GM19238 (cell line): ENCODE measurements around the gene RSPH10B.
"Not testable (repeated sequence)": the region's sequence is repeated elsewhere in the genome, so short reads cannot be mapped to it uniquely, and the experiment has no call there.

Source experiments
- DNase-seq: peaks from one replicate; pipeline ENCODE4 v3.0.0; 2011; ENCODE audit warnings: low spot score; ENCODE audit not compliant: insufficient read length

Gene RSPH10B

DNA sequence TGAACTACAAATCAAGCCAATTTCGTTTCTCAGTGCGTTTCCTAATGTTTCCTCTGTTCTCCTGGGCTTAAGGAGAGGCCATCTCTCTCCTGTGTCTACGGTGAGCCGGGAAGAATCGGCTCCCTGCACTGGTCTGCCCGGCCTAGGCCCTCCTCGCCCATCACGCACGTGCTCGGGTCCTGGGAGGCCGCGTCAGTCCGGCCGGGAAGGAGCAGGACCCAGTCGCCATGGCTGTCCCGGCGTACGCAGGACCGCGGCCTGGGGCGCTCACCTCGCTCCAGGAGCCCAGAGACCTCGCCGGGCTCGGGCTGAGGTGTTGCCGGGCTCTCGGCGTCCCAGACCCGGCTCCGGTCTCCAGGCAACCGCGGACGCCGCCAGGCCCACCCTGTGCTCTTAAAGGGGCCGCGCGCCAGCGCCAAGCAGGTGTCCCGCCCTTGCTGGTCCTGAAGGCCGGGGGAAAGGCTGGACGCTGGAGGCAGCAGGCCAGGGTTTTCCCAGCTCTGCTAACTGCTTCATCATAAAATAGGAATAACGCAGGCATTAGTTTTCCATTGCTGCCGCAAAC, at the start of gene RSPH10B:
TSS of gene RSPH10B (minus strand) at position 343 of the 565 bp plus-strand sequence. CDS start 3,573 bp downstream, outside the sequence.
- not testable (repeated sequence) for DNase-seq

DNA sequence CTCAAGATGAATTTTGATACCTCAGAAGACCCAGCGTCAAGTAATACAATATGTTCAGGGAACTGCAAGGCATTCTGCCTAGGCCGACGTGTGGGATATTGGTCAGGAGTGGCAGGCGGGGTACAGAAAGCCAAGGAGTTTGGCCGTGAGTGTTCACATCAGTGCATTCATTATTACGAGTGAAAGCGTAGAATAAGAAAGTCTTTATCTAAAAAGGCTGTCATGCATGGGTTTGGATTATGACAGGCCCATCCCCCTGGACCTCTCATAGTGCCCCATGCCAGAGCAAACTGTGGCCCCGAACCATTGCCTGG, 46.1 kb upstream of the RSPH10B start:
- DNase-seq, result no peak

DNA sequence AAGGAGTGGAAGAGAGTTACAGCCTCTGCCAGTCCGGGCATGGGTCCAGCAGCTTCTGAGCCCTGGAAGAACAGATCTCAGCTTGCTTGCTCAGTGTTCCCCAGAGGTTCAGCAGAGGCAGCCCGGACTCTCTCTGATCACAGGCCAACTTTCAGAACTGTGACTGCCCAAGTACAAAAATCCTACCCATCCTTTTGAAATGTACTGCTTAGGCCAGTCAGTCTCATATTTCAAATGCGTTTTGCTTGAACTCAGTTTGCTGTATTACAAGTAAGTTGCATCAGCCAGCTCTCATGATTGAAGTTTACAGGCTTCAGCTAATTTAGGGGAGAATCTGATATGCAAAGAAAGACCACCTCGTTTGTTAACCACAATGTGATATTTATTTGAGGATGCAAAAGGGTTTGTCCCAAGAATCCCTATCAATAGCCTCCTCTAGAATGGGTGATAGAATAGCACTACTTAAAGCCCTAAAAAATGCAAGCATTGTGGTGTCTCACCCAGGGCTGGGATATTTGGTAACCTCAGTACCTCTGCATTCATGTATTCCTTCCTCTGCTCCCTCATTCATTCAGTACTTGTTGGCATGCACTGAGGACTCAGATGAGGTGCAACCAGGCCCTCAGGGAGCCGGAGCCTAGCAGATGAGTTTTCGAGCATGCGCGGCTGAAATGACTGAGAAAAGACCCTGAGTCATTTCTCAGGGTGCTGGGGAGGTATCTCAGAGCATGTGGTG, 45.6 kb upstream of the RSPH10B start:
- DNase-seq, result no peak

DNA sequence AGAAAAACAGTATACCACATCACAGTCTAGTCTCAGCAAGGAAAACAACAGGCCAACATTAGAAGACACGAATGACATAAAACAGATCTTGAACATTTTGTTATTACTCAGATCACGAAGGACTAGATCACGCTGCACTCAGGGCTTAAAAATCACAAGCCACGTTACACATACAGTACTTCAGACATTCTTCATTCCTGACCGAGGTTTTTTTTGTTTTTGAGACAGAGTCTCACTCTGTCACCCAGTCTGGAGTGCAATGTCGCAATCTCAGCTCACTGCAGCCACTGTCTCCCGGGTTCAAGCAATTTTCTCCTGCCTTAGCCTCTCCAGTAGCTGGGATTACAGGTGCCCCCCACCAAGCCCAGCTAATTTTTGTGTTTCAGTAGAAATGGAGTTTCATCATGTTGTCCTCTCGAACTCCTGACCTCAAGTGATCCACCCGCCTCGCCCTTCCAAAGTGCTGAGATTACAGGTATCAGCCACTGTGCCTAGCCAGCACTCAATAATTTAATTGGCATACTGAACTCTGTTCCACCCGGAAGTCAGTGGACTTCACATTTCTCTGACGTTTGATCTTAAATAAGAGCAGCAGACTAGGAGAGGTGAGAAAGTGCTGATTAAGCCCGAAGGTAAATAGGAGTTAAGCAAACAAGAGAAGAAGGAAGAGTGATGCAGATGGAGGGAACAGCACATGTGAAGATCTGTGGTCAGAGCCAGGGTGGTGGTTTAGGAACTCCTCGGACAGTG, 42.0 kb upstream of the RSPH10B start:
- no peak for DNase-seq

DNA sequence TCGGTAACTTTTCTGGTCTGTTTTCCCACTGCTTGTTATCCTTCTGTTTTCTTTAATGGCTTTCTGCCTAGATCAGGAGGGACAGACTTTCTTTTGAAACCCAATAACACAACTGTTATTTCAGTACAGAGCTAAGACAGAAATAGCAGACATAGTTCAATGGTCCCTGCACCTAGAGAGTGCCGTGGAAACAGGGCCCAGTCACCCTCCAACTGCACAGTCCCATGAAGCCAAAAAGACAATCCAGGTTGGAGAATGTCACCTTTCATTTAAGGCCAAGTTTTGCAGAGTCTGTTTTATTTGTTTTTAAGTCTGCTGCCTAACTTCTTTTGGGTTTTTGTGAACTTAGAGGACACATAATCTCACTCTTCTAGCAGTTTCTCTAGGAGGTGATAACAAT, 41.1 kb upstream of the RSPH10B start:
- DNase-seq, result no peak

DNA sequence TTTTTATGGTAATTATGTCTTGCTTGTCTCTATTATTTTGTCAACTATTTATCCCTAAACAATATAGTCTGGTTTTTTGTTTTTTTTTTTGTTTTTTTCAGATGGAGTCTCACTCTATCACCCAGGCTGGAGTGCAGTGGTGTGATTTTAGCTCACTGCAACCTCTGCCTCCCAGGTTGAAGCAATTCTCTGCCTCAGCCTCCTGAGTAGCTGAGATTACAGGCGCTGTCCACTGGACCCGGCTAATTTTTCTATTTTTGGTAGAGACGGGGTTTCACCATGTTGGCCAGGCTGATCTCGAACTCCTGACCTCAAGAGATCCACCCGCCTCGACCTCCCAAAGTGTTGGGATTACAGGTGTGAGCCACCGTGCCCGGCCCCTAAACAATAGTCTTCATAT, 39.9 kb upstream of the RSPH10B start:
- not testable (repeated sequence) for DNase-seq

DNA sequence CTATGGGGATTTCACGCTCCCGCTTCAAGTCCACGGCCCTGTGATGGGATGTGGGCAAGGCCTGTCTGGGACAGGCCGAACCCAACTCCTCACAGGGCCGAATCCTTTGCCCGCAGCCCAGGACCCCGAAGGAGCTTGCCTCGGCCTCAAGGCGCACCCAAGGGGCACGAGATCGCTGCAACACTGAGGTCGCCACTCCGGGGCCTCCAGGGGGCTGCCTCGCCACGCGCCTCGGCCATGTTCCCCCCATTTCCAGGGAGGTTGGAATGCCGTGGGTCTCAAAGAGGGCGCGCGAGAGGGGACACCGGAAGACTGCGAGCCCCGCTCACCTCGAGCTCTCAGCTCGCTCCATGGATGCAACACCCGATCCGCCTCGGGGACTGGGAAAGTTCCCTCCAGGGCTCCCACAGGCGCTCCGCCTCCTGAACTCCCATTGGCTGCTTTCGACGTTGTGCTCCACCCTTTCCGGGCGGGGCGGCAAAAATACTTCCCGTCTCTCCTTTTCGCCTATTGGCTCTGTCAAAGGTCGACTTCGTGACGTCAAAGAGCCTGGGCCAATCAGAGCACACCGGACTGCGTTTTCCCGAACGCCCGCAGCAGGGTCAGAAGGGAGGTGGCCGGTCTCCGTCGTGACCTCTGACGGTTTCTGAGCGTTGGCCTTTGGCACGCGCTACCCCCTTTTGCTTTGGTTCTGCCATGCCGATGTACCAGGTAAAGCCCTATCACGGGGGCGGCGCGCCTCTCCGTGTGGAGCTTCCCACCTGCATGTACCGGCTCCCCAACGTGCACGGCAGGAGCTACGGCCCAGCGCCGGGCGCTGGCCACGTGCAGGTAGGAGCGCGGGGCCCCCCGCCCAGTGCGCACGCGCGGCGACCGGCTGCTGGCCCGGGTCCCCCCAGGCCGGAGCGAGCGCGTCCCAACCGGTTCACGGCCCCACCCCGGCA, 38.5 kb upstream of the RSPH10B start, which contains the start of the genes AIMP2 and PMS2:
TSS of gene AIMP2 (plus strand) at position 605 of the 944 bp plus-strand sequence. CDS start at position 697, 92 bp downstream.
TSS of gene PMS2 (minus strand) at position 382 of the 944 bp plus-strand sequence. CDS start at position 352, 30 bp downstream.
- peak; percentile 87 for DNase-seq

DNA sequence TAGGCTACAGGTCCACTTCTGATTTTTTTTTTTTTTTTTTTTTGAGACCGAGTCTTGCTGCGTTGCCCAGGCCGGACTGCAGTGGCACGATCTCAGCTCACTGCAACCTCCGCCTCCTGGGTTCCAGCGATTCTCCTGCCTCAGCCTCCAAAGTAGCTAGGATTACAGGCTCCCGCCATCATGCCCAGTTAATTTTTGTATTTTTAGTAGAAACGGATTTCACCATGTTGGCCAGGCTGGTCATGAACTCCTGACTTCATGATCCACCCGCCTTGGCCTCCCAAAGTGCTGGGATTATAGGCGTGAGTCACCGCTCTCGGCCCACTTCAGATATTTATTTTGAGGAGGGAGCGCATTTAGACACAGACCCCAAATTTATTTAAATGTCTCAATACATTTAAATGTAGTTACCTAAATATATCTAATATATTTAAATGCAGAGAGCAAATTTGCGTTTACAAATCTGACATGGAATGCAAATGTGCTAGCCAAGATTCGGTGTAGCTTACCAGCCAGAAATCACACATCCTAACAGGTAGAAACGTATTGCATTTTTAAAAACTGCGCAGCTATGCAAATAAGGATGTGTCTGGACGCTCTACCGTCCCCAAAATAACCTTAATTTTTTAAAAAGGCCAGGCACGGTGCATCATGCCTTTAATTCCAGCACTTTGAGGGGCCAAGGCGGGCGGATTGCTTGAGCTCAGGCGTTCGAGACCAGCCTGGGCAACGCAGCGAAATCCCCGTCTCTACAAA, 37.5 kb upstream of the RSPH10B start:
- DNase-seq, result not testable (repeated sequence)

DNA sequence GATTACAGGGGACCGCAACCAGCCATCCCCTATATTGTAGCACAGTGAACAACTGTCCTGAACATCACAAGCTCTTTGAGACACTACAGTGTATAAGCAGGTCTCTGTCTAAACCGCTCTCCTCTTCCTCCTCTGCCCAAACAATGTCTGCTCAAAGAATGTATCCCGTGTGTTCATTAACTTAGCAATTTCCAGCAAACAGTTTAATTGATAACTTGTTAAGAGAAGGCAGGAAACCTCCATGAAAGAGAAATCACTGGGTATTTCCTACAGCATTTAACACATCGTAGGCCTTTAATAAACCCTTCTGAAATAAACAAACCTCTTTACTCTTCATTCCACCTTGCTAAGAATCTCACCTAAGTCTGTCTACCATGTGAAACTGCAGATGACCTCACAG, 36.9 kb upstream of the RSPH10B start:
- DNase-seq, result no peak

DNA sequence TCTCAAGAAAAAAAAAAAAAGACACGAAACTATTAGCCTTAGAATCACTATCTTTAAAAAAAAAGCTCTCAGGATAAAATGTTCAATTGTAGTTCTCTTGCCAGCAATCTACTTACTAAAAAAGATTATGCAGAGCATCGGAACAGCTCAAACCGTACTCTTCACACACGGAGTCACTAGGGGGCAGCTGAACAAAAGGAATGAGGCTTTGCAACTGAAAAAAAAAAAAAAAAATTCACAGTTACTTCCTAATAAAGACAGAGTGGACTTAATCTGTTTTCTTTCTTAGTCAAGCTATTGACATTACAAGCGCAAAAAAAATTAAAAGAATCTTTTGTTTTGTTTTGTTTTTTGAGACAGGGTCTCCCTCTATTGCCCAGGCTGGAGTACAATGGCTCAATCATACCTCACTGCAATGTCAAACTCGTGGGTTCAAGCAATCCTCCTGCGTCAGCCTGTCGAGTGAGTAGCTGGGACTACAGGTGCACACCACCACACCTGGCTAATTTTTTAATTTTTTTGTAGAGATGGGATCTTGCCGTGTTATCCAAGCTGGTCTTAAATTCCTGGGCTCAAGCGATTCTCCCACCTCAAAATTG, 26.8 kb upstream of the RSPH10B start:
- no peak for DNase-seq

DNA sequence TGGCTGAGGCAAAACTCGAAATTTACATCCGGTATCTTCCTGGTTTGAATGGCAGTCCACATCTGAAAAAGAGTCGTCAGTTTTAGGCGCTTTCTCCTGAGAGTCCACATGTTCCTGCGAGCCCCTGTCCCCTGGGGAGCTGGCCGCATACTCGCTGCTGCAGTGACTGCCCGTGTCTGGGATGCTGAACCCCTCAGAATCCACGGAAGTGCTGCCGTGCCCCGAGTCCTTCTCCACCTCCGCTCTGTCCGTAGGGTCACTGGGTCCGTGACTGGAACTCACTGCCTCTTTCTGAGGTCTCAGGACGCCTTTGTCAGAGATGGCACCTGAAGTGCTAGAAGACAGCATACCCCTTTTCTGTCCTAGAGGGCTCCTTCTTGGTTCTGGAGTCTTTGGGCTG, 16.6 kb upstream of the RSPH10B start:
- not testable (repeated sequence) for DNase-seq

DNA sequence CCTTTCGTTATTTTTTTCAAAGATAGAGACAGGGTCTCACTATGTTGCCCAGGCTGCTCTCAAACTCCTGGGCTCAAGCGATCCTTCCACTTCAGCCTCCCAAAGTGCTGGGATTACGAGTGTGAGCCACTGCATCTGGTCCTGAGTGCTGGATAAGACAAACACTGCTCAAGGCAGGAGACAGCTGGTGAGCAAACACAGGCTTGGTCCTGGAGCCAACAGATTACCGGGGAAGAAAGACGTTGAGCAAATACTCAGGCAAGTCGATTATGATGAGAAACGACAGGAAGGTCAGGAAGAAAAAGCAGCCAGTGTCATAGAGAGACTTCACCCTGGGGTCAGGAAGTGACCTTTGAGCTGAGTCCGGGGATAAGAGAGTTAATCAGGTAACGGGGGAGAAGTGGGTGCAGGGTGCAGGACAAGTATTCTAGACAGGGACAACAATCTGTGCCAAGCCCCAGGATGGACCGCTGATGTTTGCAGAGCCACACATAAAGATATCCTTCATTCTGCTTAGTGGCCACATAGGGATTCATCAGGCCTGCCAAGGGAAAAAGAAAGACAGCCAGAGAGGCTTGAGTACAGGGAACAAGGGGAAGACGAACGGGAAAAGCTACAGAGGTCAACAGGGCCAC, 9.3 kb upstream of the RSPH10B start:
- DNase-seq, result not testable (repeated sequence)

DNA sequence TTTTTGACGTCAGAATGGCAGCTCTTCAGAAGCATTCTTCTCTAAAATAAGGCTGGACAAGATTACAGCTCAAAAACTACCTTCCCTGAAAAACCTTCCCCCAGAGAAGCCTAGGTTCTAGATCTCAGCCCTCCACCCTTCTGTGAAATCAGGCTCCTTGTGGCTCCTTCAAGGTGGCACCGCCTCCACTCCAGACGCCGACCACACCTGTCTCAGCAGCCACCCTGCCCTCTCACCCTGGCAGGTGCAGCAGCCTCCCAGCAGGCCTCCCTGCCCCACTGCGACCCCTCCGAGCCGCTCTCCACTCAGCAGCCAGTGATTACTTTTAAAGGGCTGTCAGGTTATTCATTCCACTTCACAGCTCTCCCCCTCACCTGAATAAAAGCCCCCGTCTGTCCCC, 3.1 kb upstream of the RSPH10B start:
- not testable (repeated sequence) for DNase-seq

DNA sequence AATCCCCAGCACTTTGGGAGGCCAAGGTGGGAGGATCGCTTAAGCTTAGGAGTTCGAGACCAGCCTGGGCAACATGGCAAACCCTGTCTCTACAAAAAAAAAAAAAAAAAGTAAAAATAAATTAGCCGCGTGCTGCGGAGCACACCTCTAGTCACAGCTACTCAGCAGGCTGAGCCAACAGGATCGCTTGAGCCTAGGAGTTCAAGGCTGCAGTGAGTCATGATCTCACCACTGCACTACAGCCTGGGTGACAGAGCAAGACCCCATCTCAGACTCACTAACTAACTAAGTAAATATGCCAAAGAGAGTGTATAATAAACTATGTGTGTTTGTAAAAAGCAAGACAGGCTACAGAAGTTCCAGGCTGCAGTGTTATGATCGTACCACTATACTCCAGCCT, 6.7 kb downstream of the RSPH10B start:
- not testable (repeated sequence) for DNase-seq

DNA sequence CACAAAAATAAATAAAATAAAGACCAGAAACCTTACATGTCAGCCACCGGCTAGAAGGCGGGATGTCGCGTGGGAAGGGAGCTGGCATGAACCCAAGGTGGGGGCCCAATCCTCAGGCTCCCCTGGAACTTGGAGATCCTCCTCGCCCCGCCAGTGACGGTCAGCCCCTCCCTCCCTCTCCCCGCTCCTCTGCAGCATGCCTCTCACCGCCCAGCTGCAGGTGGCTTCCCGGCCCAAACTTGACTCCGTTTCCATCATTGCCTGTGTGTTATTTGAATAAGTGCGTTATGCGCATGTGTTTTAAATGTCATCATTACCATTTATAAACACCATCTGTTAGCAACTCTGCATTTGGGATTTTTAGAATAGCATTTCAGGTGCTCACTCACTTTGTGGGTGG, 7.3 kb downstream of the RSPH10B start:
- not testable (repeated sequence) for DNase-seq

DNA sequence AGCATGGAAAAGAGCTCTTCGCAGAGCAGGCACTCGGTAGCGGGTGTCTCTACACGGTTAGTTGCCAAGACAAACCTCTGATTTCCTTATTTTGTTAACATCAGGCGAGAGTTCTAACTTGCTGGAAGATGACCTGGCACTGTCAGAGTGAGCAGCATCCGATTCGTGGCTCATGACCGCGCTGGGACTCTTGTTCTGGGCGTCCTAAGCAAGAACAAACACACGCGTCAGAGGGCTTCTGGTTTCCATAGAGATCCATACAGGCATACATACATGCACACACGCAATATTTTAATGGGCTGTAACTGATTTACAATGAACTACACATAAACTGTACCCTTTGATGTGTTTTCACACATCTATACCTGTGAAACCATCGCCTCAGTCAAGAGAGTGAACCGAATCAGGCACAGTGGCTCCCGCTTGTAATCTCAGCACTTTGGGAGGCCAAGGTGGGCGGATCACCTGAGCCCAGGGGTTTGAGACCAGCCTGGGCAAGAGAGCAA, 35.5 kb downstream of the RSPH10B start:
- not testable (repeated sequence) for DNase-seq

DNA sequence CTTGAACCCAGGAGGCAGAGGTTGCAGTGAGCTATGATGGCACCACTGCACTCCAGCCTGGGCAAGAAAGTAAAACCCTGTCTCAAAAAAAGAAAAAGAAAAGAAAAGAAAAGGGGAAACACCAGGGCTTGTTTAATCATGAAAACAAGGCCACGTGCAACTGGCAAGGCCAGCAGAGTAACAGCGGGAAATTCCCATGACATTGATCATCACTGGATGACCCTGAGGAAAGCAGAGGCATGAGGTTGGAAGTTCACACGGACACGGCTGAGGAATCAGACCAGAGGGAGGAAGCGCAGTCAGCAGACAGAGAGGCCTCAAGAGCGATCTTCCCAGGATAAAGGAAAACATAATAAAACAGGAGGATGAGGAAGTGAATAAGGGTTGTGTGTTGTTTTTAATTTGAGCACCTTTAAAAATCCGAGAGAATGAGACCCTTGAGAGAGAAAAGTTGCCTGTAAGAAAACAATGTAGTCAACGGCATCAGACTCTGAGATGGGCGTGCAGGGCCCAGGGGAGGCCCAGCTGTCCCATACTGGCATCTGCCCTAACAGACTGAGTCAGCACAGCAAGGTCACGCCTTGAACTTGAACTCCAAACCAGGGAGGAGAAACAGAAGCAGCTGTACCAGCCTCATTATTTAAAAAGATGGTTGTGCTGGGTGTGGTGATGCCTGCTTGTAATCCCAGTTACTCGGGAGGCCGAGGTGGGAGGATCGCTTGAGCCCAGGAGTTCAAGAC, 38.4 kb downstream of the RSPH10B start:
- DNase-seq, result not testable (repeated sequence)

DNA sequence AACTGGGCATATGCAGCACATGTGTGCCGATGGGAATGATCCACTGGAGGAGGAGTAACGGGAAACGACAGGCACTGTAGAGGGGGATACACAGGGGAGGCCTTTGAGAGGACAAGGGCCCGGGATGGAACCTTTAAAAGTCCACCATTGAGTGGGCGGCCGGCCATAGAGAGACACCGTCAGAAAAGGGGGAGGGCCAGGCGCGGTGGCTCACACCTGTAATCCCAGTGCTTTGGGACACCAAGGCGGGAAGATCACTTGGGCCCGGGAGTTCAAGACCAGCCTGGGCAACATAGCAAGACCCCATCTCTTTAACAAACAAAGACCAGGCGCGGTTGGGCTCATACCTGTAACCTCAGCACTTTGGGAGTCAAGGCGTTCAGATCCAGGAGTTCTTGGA, 39.2 kb downstream of the RSPH10B start:
- DNase-seq, result not testable (repeated sequence)

DNA sequence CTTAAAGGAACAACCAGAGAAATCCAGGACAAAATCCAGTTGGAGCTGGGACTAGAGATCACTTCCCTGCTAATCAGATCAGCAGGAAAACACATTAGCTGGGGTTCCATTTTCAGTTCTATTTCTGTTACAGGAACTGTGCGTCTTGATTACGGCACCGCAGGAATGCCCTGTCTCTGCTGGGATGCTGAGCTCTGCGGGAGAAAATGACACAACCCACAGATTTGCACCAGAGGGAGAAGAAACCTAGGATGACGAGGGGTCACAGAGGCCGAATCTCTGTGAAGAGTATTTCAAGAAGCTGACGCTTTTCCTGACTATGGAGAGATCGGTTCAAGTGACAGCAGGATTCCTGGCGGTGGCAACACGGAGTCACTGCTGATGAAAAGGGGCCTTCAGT, 40.2 kb downstream of the RSPH10B start:
- DNase-seq, result not testable (repeated sequence)
